Spleen (tissue), 7 donors: Measurements from ENCODE around the gene MICAL2.

Experiments
- CTCF ChIP-seq, 11 experiments: fragments of 200-600 bp in 7 of 11; fragments of 450-650 bp in 4 of 11; sonication (generic) in 4 of 11; IDR thresholded peaks in 8 of 11; conservative IDR thresholded peaks in 3 of 11; 1 replicate in 7 of 11; 2 replicates in 4 of 11; pipeline versions ENCODE4 v1.4.0 to v1.8.0; 2016 to 2021; ENCODE audit warnings: antibody characterized with exemption in 11 of 11, inconsistent platforms in 4 of 11, mild to moderate bottlenecking in 1 of 11
- POLR2A ChIP-seq, 3 donors: fragments of 450-650 bp; IDR thresholded peaks; one replicate each; pipeline ENCODE4 v1.5.1; 2017; ENCODE audit warnings: antibody characterized with exemption in 3 of 3, mild to moderate bottlenecking in 1 of 3
- donor health status: DM: no; HTN: no; CAD: no; lungs with moderate emphysema.
- donor health status: DM: no; HTN: no; CAD: no.
- donor health status: DM: no; HTN: no; CAD: no.

GRCh38 chr11:12100841-12101242 is 9.5 kb upstream of the MICAL2 start:
- TF ChIP-seq CTCF (IDR thresholded peaks at IDR 0.05 in 8 of 11, conservative IDR thresholded peaks at IDR 0.05 in 3 of 11), result no peak
- no peak for TF ChIP-seq POLR2A (IDR thresholded peaks at IDR 0.05)
